GM21423 (cell line): ENCODE data around the gene ETS1.

Experiments used
- ATAC-seq: cut with Tn5 transposase; IDR thresholded peaks from one replicate; pipeline ENCODE4 v1.9.1; 2021; ENCODE audit warnings: mild to moderate bottlenecking, moderate library complexity; ENCODE audit not compliant: unreplicated experiment

Gene ETS1

DNA sequence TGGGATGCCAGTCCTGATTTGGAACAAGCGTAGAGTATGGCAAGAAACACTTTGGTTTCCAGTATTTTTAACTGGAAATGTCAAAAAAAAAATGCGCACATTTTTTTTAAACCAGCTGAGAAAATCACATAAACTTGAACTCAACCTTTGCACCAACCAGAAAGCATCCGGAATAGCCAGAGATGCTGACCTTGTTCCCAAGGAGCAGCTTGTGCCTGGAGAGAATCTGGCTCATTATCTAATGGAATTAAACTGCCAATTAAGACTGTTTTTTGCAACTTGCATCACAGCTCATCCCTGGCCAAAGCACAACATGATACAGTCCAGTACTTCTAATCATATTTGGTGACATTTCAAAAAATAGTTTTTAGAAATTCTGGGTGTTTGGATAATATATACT lies 8.4 kb upstream of the ETS1 start:
- no peak for ATAC-seq

DNA sequence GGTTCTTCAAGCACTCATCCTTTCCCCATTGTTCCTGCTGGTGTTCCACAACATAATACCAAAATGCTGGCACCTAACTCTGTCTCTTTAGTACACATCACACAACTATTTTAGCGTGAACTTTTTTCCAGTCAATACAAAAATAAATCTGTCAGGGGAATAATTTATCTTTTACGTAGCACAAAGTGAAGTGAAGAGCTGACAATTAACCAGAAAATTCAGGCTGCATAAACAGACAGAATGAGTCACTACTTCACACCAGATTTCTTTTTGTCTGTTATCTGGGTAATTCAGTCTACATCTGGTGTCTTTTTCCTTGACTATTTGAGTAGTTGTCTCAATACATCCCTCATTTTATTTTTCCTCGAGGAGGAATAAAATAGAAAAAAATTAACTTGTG lies 7.9 kb upstream of the ETS1 start:
- no peak for ATAC-seq

GRCh38 chr11:128594226-128594625 lies 6.9 kb upstream of the ETS1 start:
- ATAC-seq = no peak

- no peak for ATAC-seq
Measured at GRCh38 chr11:128593281-128593680, 5.9 kb upstream of the ETS1 start.

DNA sequence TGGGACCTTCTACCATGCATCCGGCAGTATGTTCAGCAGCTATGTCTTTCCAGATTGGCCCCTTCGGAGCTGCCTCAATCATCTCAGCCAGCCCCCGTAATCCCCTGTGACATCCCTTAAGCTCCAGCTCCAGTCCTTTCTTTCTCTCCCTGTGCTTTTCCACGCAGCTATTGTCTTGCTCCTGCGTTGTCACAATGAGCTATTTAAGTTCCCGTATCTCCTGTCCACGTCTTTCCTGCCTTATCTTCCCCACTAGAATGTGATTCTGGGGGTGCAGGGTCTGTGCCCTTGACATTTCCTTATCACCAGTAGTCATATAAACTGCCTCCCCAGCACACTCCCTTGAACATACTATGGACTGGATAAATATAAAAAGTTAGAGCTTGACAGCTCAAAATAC lies 5.1 kb upstream of the ETS1 start:
- ATAC-seq = no peak

- no peak for ATAC-seq
Measured at GRCh38 chr11:128590587-128590986, 3.2 kb upstream of the ETS1 start.

GRCh38 chr11:128589998-128590397 lies 2.6 kb upstream of the ETS1 start:
- no peak for ATAC-seq

DNA sequence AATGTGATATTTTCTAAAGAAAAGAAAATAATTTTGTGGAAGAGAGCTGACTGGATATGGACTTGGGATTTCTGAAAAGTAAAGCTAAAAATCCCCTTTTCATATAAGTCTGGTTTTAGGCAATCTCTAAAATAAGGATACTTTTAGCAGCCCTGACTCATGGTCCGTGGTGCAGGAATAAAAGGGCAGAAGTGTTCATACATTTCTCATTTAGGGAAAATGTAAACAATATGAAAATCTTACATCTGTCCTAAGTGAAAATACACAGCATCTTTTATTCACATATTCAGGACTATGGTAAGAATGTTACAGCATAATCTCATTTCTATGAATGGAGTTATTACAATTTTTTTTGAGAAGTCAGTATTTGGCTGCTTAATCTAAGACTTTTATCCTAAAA lies 735 bp upstream of the ETS1 start:
- no peak for ATAC-seq

DNA sequence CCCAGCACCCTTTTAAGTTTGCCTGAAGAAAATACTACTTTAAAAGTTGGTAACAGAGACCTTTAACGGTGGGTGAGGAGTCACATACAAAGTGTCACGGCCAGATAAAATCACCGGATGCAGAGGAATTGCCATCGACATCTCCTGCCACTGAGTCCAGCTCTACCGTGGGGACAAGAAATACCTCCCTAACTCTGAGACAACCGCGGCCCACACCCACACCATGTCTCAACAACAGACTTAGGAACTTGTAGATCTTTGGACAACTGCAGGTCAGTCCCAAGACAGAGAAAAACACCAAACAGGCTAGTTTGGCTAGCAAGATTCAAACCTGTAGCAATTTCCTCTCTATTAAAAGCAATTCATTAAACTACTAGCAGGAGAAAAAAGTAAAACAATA lies 669 bp downstream of the ETS1 start:
- ATAC-seq = no peak

DNA sequence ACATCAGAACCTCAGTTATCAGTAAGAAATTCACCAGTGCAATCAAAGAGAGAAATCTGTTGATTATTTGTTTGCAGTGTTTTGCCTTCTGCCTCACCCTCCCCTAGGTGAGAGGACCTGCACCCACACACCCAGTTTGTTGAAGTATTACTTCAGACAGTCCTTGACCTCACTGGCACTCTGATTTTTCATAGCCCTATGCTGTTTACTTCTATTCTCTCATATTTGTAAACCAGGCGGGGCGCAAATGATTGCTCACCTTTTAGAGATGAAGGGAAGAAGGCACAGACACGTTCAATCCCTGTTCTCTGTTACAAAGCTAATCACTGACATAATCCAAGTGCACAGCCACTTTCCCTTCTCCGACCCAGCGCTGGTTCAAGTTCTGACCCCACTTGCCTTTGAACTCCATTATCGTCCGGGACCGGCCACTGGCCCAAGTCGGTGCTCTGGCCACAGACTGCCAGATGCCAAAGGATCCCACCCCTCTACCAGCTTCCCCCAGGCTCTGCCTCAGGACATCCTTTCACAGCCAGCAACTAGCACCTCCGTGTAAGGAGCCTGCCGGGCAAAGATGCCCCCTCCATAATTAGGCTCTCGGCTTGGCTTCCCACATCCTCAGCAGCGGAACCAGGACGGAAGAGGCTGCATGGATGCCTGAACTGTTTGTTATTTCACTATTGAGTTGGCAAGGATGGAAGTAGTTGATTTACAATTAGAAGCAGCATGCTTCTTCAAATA lies 1.7 kb downstream of the ETS1 start:
- ATAC-seq = no peak

- no peak for ATAC-seq
Measured at GRCh38 chr11:128584253-128584652, 3.1 kb downstream of the ETS1 start.

- ATAC-seq = no peak
Measured at GRCh38 chr11:128582496-128583366, 4.6 kb downstream of the ETS1 start.

DNA sequence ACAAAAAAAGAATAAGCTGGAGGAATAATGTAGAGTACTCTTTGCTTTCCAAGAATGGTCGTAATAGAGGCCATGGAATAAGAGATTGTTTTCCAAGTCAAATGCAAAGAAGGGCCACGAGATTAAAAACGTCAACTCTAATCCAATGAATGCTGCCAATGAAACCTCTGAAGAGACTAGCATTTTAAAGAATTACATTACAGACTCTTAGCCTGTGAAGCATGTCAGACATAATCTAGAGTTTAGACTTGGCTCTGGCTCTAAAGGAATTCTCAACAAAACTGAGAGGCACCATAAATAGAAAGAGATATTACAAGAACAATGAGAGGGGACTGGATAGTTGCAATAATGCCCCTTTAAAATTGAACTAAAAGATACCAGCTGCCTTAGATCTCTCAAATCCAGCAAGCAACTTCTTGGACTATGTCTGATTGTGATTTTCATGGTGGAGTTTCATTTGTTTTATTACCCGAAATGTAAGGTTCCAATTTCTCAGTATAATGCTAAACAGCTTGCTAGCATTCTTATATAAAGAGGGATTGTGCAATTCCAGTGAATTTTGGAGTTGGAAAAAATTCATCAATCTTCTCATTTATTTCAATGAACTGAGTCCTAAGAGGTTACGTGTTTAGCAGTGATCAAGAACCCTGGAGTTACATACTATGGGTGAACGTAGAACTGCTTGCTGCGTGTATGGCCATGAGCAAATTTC lies 5.6 kb downstream of the ETS1 start:
- ATAC-seq = no peak

DNA sequence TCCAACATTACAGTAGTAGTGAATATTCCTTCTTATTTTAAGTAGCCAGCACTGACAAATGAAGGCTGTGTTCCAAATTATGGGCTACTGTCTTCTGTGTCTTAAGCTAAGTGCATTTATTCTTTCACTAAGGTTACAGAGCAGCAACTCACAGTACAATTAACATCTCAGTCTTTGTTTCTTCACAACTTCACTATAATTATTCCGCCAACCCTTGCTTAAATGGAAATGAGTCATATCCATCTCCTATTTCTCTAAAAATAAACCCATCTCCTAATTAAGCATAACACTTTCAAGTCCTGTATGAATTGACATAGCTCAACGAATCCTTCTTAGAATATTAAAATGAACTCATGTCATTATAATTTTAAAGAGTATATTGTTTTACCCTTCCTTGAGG lies 6.7 kb downstream of the ETS1 start:
- ATAC-seq = no peak

DNA sequence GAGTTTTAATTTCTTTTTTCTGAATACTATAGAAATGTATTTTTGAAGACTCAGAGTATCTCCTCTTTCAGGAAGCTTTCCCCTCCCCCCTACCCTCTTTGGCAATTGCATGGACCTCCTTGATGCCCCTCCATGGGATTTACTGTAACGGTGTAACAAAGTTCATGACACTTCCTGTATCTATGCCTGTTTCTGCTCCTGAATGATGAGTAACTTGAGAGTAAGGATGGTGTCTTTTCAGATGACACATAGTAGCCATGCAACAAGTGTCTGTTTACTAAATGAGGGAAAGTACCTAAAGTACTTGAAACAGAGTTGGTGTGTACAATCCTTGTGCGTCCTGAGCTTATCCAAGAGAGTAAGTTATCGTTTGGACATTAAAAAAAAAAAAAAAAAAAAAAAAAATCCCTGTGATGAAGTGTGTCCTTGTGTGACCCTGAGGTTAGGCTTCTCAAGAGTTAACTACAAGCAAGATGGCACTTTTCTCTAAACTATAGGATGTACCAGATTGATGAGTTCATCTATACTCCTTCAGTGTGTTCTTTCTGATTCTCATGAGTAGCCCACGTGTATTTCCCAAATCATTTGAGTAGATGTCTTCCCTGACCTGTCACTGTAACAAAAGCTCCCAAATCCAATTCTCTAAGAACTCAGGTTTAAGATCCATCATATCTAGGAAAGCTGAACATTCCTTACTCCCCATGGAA lies 7.4 kb downstream of the ETS1 start:
- peak; percentile 49 for ATAC-seq

DNA sequence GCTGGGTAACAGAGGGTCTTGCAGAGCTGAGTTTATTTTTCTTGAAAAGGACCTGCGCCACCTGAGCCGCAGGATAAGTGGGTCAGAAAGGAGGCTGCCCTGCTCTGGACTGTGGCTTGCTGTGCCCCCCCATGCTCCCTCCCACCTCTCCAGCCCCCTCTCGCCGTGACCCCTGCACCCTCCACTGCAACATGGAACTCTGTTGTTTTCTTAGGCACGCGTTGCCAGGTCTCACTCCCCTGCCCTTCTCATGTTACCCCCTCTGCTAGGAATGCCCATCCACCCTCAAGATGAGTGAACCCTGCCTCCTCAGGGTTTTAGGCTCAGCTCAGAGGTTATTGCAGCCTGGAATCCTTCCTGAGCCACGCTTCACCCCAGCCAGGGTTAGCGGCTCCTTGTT lies 10.8 kb downstream of the ETS1 start:
- no peak for ATAC-seq

DNA sequence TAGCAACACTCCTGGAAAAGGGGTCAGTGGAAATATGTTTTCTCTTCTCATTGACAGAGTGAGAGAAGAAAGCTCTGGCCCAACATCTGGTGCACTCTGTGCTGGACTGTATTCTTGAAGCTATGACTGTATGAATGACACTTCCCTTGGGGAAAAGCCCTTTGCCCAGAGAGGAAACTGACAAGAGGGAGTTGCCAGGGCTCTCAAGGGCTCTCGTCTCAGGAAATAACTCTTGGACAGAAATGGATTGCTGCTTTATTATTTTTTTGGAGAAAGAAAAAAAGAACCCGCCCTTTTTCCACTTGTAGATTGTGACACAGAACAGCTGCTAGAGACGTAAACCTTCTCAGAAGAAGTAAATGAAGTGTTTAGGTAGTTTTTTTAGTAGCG lies 11.4 kb downstream of the ETS1 start:
- ATAC-seq = peak; percentile 39

- no peak for ATAC-seq
Measured at GRCh38 chr11:128575174-128575960, 12.0 kb downstream of the ETS1 start.

GRCh38 chr11:128574576-128575011 lies 12.8 kb downstream of the ETS1 start:
- ATAC-seq = no peak

DNA sequence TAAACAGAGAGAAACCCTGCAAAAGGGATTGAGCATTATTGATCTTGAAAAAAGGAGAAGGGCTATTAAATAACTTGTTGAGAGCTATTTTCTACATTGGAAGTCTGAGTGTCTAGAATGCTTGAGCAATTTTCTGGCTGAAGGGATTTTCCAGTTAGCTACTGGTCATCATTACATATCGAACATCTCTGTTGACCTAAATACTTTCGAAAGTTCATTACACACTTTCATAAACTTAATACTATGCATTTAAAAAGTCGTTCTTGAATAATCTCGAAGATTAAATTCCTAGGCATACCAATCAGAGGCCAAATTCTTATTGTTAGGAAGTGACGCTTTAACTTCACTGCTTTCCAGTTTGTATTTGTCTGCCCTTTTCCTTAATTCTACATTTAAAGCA lies 13.7 kb downstream of the ETS1 start:
- ATAC-seq = no peak
